Hippocampal formation (tissue), 2 donors: Measurements from ENCODE around the gene ARL6IP6.

Experiments
- DNase-seq, 2 donors: peaks; one replicate each; lab custom pipeline; 2025; lab: John Stamatoyannopoulos, UW

The ARL6IP6 gene

GRCh38 chr2:152718076-152718908 lies at the start of gene ARL6IP6:
Gene ARL6IP6 (plus strand): TSS chr2:152718620. CDS start chr2:152718625, 5 bp downstream.
- peak; percentile 90 to 96 for DNase-seq

GRCh38 chr2:152674334-152674733 lies 44.1 kb upstream of the ARL6IP6 start:
- DNase-seq: no peak

DNA sequence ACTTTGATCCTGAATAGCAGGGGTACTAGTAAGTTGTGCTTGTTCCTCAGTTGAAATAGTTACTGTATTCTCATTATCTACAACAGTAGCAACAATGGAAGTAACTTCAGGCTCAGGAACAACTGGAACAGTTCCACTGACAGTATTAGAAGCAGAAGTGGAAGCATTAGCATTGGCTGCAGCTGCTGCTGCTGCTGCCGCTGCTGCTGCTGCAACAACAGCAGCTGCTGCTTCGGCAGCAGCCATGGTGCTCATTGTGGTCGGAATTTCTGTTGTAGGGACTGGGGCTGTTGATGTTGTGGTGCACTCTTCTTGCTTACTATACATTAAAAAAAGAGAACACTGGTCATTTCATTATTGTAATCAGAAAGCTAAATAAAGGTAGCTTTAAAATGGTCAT lies 42.0 kb upstream of the ARL6IP6 start:
- DNase-seq: no peak

DNA sequence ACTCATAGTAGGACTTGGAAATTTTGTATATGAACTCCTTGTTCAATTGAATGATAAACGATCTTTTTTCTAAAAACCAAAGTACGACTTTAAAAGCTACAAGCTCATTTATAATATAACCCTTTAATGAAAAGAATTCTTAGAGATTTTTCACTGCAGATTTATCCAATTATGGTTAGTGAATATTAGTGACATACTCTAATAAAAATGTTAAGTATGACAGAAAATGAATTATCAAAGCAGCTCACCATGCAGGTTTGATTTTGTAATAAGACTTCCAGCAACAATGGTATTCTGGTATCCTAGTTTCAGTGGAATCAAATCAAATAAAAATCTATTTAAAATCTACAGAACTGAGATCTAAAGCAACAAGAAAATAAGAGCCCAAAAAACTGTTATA lies 39.6 kb upstream of the ARL6IP6 start:
- DNase-seq: no peak

DNA sequence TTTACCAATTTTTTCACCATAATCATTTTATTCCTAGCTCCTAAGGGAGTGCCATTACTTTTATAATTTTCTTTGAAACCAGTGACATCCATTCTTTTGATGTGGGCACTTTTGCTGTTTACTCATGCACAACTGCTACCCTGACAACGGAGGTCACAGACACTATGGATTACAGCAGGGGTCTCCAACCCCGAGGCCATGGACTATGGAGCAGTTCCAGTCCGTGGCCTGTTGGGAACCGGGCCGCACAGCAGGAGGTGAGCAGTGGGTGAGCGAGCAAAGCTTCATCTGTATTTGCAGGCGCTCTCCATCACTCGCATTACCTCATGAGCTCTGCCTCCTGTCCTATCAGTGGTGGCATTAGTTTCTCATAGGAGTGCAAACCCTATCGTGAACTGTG lies 35.8 kb upstream of the ARL6IP6 start:
- DNase-seq: no peak

DNA sequence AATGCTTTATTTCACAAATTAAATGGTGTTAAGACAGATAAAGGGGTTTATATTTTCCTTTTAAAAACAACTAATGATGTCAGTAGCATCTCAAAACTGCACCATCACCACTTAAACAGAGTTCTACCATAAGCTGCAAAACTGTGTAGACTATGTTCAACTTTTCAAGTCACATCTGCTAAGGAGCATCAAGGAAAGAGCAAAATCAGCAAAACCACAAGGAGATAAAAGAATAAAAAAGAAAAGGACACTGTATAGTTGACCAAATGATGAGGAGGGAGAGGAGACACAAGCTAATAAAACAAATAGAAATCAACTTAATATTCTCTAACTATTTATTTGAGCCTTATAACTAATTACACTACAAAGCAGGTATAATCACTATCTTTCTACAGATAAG lies 35.0 kb upstream of the ARL6IP6 start:
- DNase-seq: no peak

DNA sequence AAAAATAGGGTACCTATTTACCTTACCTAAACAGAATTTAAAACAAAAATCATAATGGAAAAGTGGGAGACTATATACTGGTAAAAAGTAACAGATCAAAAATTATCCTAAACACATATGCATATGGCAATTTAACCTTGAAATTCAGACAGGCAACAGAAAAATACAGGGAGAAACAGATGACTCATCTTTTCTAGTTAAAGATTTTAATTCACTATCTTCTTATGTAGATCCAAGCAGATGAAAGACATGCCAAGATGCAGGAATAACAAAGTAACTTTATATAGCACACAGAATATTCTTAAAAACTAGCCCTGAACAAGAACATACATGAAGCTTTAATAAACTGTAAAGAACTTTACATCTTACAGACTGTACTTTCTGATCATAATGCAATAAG lies 32.1 kb upstream of the ARL6IP6 start:
- no peak for DNase-seq

GRCh38 chr2:152693033-152693432 lies 25.4 kb upstream of the ARL6IP6 start:
- no peak for DNase-seq

DNA sequence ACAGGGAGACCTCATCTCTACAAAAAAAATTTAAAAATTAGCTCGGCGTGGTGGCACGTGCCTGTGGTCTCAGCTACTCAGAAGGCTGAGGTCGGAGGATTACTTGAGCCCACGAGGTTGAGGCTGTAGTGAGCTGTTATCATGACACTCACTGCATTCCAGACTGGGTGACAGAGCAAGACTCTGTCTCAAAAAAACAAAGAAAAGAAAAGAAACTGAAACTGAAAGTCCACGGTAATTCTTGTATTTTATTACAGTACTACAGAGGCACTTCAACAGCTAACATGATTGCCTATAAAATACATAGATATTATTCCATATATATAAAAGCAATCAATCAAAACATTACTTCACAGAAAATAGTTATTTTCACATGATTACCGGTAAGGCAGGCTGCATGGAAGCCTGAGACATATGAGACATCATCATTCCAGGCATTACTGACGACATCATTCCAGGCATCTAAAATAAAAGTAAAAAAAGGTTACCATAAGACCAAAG lies 24.2 kb upstream of the ARL6IP6 start:
- no peak for DNase-seq

DNA sequence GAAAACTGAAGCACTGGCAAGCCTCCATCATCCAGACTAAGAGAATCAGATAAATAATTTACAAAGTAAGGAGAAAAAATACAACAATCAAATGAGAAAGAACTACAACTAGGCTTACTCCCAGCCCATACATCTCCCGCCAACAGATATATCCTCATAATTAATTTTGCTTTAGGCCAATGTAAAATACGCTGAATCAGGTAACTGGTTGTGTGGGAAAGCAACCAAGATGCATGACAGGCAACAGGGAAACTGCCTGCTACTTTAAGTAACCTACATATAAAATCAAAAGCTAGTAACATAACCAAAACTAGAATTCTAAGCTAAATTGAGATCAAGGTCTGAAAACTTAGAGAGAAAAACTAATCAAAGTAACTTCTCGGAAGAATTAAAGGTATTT lies 22.7 kb upstream of the ARL6IP6 start:
- DNase-seq: no peak

DNA sequence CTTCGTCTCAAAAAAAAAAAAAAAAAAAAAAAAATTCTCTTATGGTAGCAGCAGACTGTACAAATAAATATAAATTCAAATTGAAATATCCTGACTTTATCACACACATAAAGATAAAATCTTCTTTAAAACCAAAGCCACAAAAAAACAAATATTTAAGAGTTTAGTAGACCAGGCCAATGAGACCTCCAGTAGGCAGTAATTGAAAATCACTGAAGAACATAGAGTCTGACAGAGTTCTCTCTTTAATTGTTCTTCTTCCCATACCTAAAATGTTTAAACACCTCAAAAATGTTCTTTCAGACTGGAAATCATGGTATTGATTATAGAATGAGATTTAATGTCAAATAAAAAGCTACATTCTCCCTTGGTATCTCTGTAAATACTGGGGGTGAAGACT lies 21.9 kb upstream of the ARL6IP6 start:
- no peak for DNase-seq

GRCh38 chr2:152701198-152701597 lies 17.2 kb upstream of the ARL6IP6 start:
- no peak for DNase-seq

DNA sequence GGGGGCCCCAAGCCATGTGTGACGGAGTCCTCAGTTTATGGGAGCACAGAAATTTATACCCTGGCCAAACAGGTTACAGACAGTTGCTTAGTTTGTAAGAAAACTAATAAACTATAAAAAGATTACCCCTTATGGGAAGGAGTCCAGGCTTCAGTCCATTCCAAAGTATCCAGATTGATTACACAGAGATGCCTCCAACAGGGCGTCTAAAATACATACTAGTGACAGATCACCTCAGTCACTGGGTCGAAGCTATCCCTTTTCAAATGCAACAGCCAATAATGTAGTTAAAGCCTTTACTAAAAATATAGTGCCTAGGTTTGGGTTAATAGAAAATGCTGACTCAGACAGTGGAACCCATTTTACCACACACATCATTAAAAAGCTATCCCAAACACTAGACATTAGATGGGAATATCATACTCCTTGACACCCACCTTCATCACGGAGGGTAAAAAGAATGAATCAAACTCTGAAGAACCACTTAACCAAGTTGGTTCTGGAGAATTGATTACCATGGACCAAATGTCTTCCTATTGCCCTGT lies 11.9 kb upstream of the ARL6IP6 start:
- DNase-seq: no peak

DNA sequence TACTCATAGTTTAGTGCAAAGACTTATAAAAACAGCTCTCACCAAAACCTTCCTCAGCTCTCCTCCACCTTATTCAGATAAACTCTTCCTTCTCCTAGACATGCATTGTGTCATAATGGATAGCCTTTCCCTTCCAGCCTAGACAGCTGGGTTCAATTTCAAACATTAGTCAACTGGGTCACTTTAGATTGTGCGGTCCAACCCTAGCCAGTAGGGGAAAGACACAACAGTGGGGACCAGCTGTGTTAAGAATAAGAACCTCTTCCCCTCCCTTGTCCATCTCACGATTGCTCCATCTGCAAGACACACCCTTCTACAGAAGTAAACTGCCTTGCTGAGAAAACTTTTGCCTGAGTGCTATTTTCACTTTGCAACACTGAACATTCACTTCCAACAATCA lies 9.7 kb upstream of the ARL6IP6 start:
- no peak for DNase-seq

GRCh38 chr2:152710713-152711112 lies 7.7 kb upstream of the ARL6IP6 start:
- no peak for DNase-seq

DNA sequence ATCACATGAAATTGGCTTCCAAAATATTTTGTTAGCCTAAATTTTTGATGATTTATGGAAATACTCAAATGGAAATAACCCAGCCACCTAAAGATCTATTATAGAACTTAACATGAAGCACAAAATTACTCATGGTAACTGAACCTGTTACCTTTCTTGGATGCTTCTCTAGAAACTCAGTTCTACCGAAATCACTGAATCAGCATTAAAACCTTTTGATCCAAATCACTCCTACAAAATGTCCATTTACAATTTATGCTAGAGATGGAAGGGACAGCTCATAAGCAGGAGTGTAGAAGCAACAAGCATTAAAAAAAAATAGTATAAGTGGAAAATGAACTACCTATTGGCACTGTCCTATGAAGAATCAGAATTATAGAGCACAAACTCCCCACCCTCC lies 3.3 kb upstream of the ARL6IP6 start:
- DNase-seq: no peak

GRCh38 chr2:152715854-152716428 lies 2.5 kb upstream of the ARL6IP6 start:
- no peak for DNase-seq

- no peak for DNase-seq
Measured at GRCh38 chr2:152716805-152717227, 1.6 kb upstream of the ARL6IP6 start.

GRCh38 chr2:152717228-152718075 lies 968 bp upstream of the ARL6IP6 start, which contains the start of gene PRPF40A:
Gene PRPF40A (minus strand): TSS chr2:152717461. CDS start chr2:152717439, 22 bp downstream.
- peak; percentile 97 to 98 for DNase-seq

DNA sequence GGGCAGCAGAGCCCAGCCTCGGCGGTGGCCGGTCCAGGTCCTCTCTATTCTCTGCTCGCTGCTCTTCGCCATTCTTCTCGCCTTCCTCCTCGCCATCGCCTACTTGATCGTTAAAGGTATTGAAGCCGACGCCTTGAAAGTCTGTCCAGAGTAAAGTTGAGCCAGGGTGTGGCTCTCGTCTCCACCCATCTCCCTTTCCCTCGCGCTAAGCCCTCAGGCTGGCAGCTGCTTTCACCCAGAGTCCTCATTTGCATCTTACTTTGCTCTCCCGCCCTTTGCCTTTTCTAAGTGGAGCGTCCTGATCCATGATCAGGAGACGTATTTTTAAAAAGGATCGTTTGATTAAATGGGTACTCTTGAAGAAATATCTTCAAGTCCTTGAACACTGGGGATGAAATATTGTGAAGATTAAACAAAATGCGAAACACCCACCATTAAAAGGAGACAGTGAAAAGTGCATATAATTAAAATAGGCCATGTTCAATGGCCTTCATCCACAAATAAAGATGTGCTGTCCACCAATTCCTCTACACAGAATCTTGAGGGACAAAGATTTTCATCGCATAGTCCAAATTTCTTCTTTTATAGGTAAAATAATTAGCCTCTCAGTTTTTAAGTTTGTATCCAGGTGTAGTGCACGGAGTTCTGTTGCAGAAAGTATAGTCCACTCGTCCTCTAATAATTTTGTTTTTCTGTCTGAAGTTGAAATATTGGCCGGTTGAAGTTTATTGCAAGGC lies 657 bp downstream of the ARL6IP6 start:
- DNase-seq: no peak

DNA sequence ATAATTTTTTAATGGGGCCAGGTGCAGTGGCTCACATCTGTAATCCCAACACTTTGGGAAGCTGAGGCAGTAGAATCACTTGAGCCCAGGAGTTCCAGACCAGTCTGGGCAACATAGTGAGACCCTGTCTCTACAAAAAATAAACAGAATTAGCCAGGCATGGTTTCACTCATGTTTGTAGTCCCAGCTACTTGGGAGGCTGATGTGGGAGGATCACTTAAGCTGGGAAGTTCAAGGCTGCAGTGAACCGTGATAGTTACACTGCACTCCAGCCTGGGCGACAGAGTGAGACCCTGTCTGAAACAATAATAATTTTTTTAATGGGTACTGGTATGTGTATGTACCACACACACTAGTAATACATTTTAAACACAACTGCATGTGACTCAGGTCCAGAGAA lies 2.4 kb downstream of the ARL6IP6 start:
- DNase-seq: no peak
